Neuronal stem cell (in vitro differentiated cells): Measurements from ENCODE around the gene SLC6A13.

Experiments
- DNase-seq: peaks from one replicate; pipeline ENCODE4 v3.0.0-alpha.2; 2013; ENCODE audit warnings: low spot score
- H2AFZ ChIP-seq: one replicate; pipeline ENCODE4 v1.6.1; 2013; ENCODE audit warnings: mild to moderate bottlenecking, low read length, inconsistent platforms
- H2AK5ac ChIP-seq: 2 replicates; pipeline ENCODE4 v1.6.1; 2013; ENCODE audit warnings: low read depth, mild to moderate bottlenecking, inconsistent platforms, low read length, moderate library complexity, mixed read lengths
- H2BK120ac ChIP-seq: 2 replicates; pipeline ENCODE4 v1.6.1; 2013; ENCODE audit warnings: low read depth, mild to moderate bottlenecking, inconsistent platforms, low read length, moderate library complexity, mixed read lengths
- H2BK12ac ChIP-seq: one replicate; pipeline ENCODE4 v1.6.1; 2013; ENCODE audit warnings: low read length, inconsistent platforms
- H2BK15ac ChIP-seq: 2 replicates; pipeline ENCODE4 v1.6.1; 2013; ENCODE audit warnings: mild to moderate bottlenecking, low read length, inconsistent platforms, mixed read lengths
- H2BK5ac ChIP-seq: one replicate; pipeline ENCODE4 v1.6.1; 2013; ENCODE audit warnings: inconsistent platforms, mild to moderate bottlenecking, low read length, moderate library complexity
- H3K14ac ChIP-seq: one replicate; pipeline ENCODE4 v1.6.1; 2013; ENCODE audit warnings: low read length, inconsistent platforms
- H3K18ac ChIP-seq: 2 replicates; pipeline ENCODE4 v1.6.1; 2013; ENCODE audit warnings: low read length, inconsistent platforms
- H3K23ac ChIP-seq: 2 replicates; pipeline ENCODE4 v1.6.1; 2013; ENCODE audit warnings: low read depth, mild to moderate bottlenecking, mixed read lengths, low read length, inconsistent platforms; ENCODE audit not compliant: poor library complexity
- H3K27ac ChIP-seq: replicated peaks from 3 replicates; pipeline ENCODE4 v1.5.1; 2013; ENCODE audit warnings: low read length, inconsistent platforms
- H3K27me3 ChIP-seq, 3 experiments: 2 replicates each; pipeline ENCODE4 v1.6.1; 2013; ENCODE audit warnings: low read length in 3 of 3, mild to moderate bottlenecking in 2 of 3, inconsistent platforms in 1 of 3, low read depth in 1 of 3, mixed read lengths in 1 of 3, moderate library complexity in 1 of 3; ENCODE audit not compliant: control insufficient read depth in 3 of 3, insufficient read depth in 3 of 3
- H3K36me3 ChIP-seq, 2 donors: replicated peaks in 1 of 2; 2 replicates each; pipeline ENCODE4 v1.6.1; 2013; ENCODE audit warnings: low read length in 2 of 2; ENCODE audit not compliant: control insufficient read depth in 2 of 2, insufficient read depth in 2 of 2
- H3K4ac ChIP-seq: 2 replicates; pipeline ENCODE4 v1.6.1; 2013; ENCODE audit warnings: inconsistent platforms, mild to moderate bottlenecking, low read length, moderate library complexity
- H3K4me1 ChIP-seq, 2 donors: 1 replicate in 1 of 2; 2 replicates in 1 of 2; pipeline ENCODE4 v1.6.1; 2013; ENCODE audit warnings: low read length in 2 of 2, low read depth in 1 of 2; ENCODE audit not compliant: control insufficient read depth in 2 of 2, insufficient read depth in 1 of 2
- H3K4me2 ChIP-seq: one replicate; pipeline ENCODE4 v1.6.1; 2013; ENCODE audit warnings: mild to moderate bottlenecking, low read length, inconsistent platforms; ENCODE audit not compliant: insufficient read depth, poor library complexity, severe bottlenecking
- H3K4me3 ChIP-seq, 2 donors: 2 replicates each; pipeline ENCODE4 v1.5.1; 2013; ENCODE audit warnings: low read length in 2 of 2, mild to moderate bottlenecking in 2 of 2, inconsistent platforms in 1 of 2, moderate library complexity in 1 of 2
- H3K79me1 ChIP-seq: one replicate; pipeline ENCODE4 v1.6.1; 2013; ENCODE audit warnings: low read depth, mild to moderate bottlenecking, inconsistent platforms, low read length, moderate library complexity
- H3K9ac ChIP-seq: one replicate; pipeline ENCODE4 v1.6.1; 2013; ENCODE audit warnings: mild to moderate bottlenecking, low read depth, low read length, inconsistent platforms; ENCODE audit not compliant: poor library complexity
- H3K9me3 ChIP-seq, 2 donors: replicated peaks in 1 of 2; 2 replicates each; pipeline versions ENCODE3 to v1.6.1; 2013; ENCODE audit warnings: low read length in 2 of 2, mild to moderate bottlenecking in 2 of 2, inconsistent platforms in 1 of 2, low read depth in 1 of 2, mixed read lengths in 1 of 2, moderate library complexity in 1 of 2; ENCODE audit not compliant: control insufficient read depth in 2 of 2, insufficient read depth in 1 of 2
- H4K8ac ChIP-seq: one replicate; pipeline ENCODE4 v1.6.1; 2013; ENCODE audit warnings: low read depth, mild to moderate bottlenecking, inconsistent platforms, low read length, moderate library complexity
- H4K91ac ChIP-seq: one replicate; pipeline ENCODE4 v1.6.1; 2013; ENCODE audit warnings: low read length, low read depth, mild to moderate bottlenecking, inconsistent platforms; ENCODE audit not compliant: poor library complexity
- WGBS, 2 donors: extraction: QIAGEN DNeasy Blood & Tissue Kit; methylation state at CpG; one replicate each; pipeline ENCODE4 v1.1.7; 2013; ENCODE audit warnings: missing lambda C conversion rate in 2 of 2, mixed read lengths in 1 of 2; ENCODE audit not compliant: insufficient read length in 2 of 2, insufficient replicate concordance in 1 of 2; ENCODE audit errors: extremely low coverage in 2 of 2; 5-methylcytosine and 5-hydroxymethylcytosine counted together

Gene SLC6A13

DNA sequence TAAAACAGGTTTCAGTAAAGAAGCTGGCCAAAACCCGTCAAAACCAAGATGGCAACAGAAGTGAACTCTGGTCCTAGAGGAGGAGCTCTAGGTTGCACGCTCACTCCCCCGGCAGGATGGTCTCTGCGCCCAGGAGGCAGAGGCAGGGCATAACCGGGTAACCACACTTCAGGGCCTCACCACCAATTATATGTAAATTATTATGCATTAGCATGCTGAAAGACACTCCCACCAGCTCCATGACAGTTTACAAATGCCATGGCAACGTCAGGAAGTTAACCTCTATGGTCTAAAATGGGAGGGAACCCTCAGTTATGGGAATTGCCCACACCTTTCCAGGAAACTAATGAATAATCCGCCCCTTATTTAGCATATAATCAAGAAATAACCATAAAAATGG lies 28.6 kb downstream of the SLC6A13 start:
- no peak overlapping the region for H2AFZ ChIP-seq
- no peak overlapping the region for H3K27ac ChIP-seq
- H3K4me2 ChIP-seq: no peak overlapping the region
- H3K14ac ChIP-seq: no peak overlapping the region
- H3K4me1 ChIP-seq: peaks cover 3 to 16% of the 10 kb centered on the region in 2 donors
- no peak overlapping the region for H3K23ac ChIP-seq
- H2BK15ac ChIP-seq: no peak overlapping the region
- no peak overlapping the region for H4K8ac ChIP-seq
- peaks cover 0 to 11% of the 10 kb centered on the region in 2 donors for H3K9me3 ChIP-seq
- H3K9ac ChIP-seq: no peak overlapping the region
- H3K4ac ChIP-seq: no peak overlapping the region
- no peak for DNase-seq
- no peak overlapping the region for H2BK120ac ChIP-seq
- no peaks in the 10 kb centered on the region for H3K36me3 ChIP-seq
- H3K4me3 ChIP-seq: no peak overlapping the region
- H2BK5ac ChIP-seq: no peak overlapping the region
- no peak overlapping the region for H2AK5ac ChIP-seq
- H3K18ac ChIP-seq: no peak overlapping the region
- H3K79me1 ChIP-seq: no peaks in the 10 kb centered on the region
- peaks cover 0 to 48% (median 0%) of the 10 kb centered on the region in 3 experiments for H3K27me3 ChIP-seq
- no peak overlapping the region for H4K91ac ChIP-seq
- WGBS, 2 donors: no CpG with 5 or more reads among the region's 7 CpGs
- no peak overlapping the region for H2BK12ac ChIP-seq

DNA sequence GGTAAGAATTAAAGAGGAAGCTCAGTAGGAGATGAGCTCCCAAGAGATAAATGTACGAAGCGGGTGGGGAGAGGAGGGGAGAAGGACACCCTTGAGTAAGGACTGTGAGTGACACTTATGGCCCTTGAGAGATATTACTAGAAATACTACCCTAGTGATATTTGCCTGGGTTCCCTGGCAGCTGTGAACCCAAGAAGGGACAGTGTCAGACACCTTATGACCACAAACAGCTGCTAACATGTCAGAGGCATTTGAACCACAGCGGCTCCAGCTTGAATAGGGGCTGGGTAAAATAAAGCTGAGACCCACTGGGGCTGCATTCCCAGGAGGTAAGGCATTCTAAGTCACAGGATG lies 29.0 kb downstream of the SLC6A13 start:
- H3K36me3 ChIP-seq: no peaks in the 10 kb centered on the region
- H3K4me3 ChIP-seq: no peak overlapping the region
- peak overlapping the region; percentile 46 for H3K18ac ChIP-seq
- peaks cover 0 to 52% (median 0%) of the 10 kb centered on the region in 3 experiments for H3K27me3 ChIP-seq
- no peak overlapping the region for H2AK5ac ChIP-seq
- H3K9me3 ChIP-seq: peaks cover 0 to 11% of the 10 kb centered on the region in 2 donors
- H4K8ac ChIP-seq: no peak overlapping the region
- no peaks in the 10 kb centered on the region for H3K79me1 ChIP-seq
- no peak overlapping the region for H3K9ac ChIP-seq
- no peak overlapping the region for H3K23ac ChIP-seq
- no peak overlapping the region for H2BK120ac ChIP-seq
- H3K4ac ChIP-seq: no peak overlapping the region
- peak overlapping the region; percentile 15 for H2AFZ ChIP-seq
- WGBS, 2 donors: no CpG with 5 or more reads among the region's 3 CpGs
- peaks cover 3 to 17% of the 10 kb centered on the region in 2 donors for H3K4me1 ChIP-seq
- H2BK12ac ChIP-seq: no peak overlapping the region
- H3K14ac ChIP-seq: no peak overlapping the region
- no peak overlapping the region for H2BK15ac ChIP-seq
- H3K4me2 ChIP-seq: no peak overlapping the region
- DNase-seq: no peak
- no peak overlapping the region for H4K91ac ChIP-seq
- H2BK5ac ChIP-seq: no peak overlapping the region
- H3K27ac ChIP-seq: no peak overlapping the region

DNA sequence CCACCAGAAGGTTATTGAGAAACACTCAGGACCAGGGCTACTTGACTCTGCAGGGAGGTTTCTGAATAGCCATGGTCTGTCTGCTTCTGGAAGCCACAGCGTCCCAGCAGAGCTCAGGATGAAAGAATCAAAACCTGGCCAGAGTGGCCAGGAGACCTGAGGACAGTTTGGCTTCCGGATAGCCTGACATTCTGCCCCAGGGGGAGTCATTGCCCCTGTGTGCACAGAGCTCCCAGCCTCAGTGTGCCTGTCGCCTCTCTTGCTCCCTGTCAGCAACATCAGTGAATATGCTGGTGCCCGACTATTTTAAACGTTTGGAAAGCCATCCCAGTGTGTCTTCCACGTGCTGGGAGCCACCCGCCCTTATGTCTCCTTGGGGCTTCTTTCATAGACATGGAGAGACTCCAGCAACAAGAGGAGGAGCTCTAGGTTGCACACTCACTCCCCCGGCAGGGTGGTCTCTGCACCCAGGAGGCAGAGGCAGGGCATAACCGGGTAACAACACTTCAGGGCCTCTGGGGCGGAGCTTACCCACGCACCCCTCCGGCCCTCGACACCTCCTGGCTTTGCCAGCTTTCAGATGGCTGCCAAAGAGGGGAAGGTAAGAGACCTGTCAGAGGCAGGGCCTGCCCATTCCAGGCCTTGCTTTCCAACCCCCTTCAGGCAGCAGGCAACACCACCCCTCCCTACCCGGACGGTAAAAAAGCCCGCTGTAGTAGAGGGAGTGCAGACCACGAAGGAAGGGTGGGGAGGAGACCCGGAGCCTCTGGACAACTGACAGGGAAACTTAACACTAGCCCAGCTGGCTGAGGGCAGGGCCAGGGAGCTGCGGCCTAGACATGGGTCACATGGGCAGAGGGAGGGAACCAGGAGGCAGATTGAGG lies 29.7 kb downstream of the SLC6A13 start:
- no peak overlapping the region for H2BK5ac ChIP-seq
- H3K4me3 ChIP-seq: no peak overlapping the region
- no peak overlapping the region for H3K4ac ChIP-seq
- H3K79me1 ChIP-seq: no peaks in the 10 kb centered on the region
- H3K27me3 ChIP-seq: peaks cover 0 to 58% (median 0%) of the 10 kb centered on the region in 3 experiments
- no peaks in the 10 kb centered on the region for H3K36me3 ChIP-seq
- no peak overlapping the region for H3K27ac ChIP-seq
- no peak overlapping the region for H3K23ac ChIP-seq
- no CpG with 5 or more reads among the region's 19 CpGs for WGBS, 2 donors
- H4K8ac ChIP-seq: no peak overlapping the region
- peak overlapping the region; percentile 63 for H2BK12ac ChIP-seq
- no peak overlapping the region for H3K9ac ChIP-seq
- H2AK5ac ChIP-seq: peak overlapping the region; percentile 26
- peaks cover 3 to 17% of the 10 kb centered on the region in 2 donors for H3K4me1 ChIP-seq
- peak overlapping the region; percentile 15 for H2AFZ ChIP-seq
- H2BK120ac ChIP-seq: no peak overlapping the region
- no peak for DNase-seq
- H3K4me2 ChIP-seq: no peak overlapping the region
- peak overlapping the region; percentile 46 for H3K18ac ChIP-seq
- no peak overlapping the region for H3K14ac ChIP-seq
- peaks cover 0 to 11% of the 10 kb centered on the region in 2 donors for H3K9me3 ChIP-seq
- no peak overlapping the region for H2BK15ac ChIP-seq
- no peak overlapping the region for H4K91ac ChIP-seq

DNA sequence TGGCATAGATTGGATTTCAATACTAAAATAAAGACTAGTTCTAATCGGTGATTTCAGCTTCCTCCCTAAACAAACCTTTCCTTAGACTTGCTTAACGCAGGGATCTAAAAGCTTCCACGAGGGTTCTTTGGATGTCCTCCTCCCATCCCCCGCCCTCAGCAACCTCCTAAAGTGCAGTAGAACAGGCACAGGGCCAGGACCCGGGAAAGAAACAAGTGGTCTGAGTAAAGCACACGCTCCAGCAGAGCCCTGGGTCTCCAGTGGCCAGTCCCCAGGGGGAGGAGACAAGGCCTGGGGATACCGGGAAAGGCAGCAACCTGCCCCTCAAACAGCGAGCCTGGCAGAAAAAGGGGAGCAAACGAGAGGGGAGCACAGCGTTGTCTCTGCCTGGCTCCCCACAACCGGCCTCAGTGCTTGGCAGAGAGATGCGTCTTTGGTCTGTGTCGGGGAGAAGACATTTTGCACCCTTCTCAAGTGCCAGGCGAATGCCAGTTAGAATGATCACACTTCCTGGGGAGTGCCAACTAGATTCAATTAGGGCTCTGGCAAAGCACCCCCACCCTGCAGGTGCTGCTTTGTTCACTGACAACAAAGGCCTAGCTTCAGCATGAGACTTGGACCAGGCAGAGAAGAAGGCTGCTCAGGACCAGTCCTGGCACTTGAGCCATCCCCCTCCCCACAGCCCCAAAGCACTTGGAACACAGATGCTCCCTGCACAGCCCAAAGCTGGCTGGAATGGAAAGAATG lies 31.5 kb downstream of the SLC6A13 start:
- Histone ChIP-seq H2AFZ (no peak overlapping the region), H3K23ac (no peak overlapping the region), H3K36me3 (no peaks in the 10 kb centered on the region), H3K27me3 (peaks cover 0 to 77% (median 0%) of the 10 kb centered on the region in 3 experiments), H2BK120ac (no peak overlapping the region), H4K8ac (no peak overlapping the region), H3K4me2 (no peak overlapping the region), H3K4me1 (peaks cover 3 to 17% of the 10 kb centered on the region in 2 donors), H2AK5ac (peak overlapping the region; percentile 61), H2BK5ac (no peak overlapping the region), H2BK12ac (peak overlapping the region; percentile 24), H3K79me1 (no peaks in the 10 kb centered on the region), H4K91ac (no peak overlapping the region), H3K27ac (no peak overlapping the region), H3K14ac (no peak overlapping the region), H3K9me3 (peaks cover 0 to 5% of the 10 kb centered on the region in 2 donors), H3K9ac (no peak overlapping the region), H3K18ac (peak overlapping the region; percentile 68), H2BK15ac (no peak overlapping the region), H3K4ac (no peak overlapping the region), H3K4me3 (no peak overlapping the region)
- no CpG with 5 or more reads among the region's 14 CpGs for WGBS, 2 donors
- DNase-seq: no peak
